Vagina (tissue), 2 donors: ENCODE results near the gene LMNTD1. TPM values are rescaled to one million over a fixed set of nuclear protein-coding genes. Genes with fewer than 3 reads are reported as not detected.

Source experiments
- DNase-seq, 2 donors: peaks; one replicate each; pipeline ENCODE4 v3.0.0-alpha.2; 2017; ENCODE audit errors: extremely low spot score in 2 of 2
- H3K27ac ChIP-seq: fragments of 200-600 bp; sonication (generic); one replicate; pipeline ENCODE4 v1.5.1; 2019
- H3K27me3 ChIP-seq: fragments of 200-600 bp; sonication (generic); one replicate; pipeline ENCODE4 v1.5.1; 2019
- H3K36me3 ChIP-seq, 2 donors: fragments of 200-600 bp; sonication (generic); one replicate each; pipeline ENCODE4 v1.5.1; 2017 to 2019
- H3K4me1 ChIP-seq: fragments of 200-600 bp; sonication (generic); one replicate; pipeline ENCODE4 v1.5.1; 2019
- H3K4me3 ChIP-seq, 2 donors: fragments of 200-600 bp; sonication (generic); 1 replicate in 1 of 2; 2 replicates in 1 of 2; pipeline ENCODE4 v1.5.1; 2016 to 2019
- H3K9me3 ChIP-seq: fragments of 200-600 bp; sonication (generic); one replicate; pipeline ENCODE4 v1.5.1; 2019
- POLR2A ChIP-seq, 2 donors: fragments of 450-650 bp; IDR thresholded peaks; one replicate each; pipeline ENCODE4 v1.6.1; 2017; ENCODE audit warnings: antibody characterized with exemption in 2 of 2, mild to moderate bottlenecking in 2 of 2, moderate library complexity in 2 of 2
- POLR2AphosphoS5 ChIP-seq, 2 donors: sonication (generic); formaldehyde crosslinking; IDR thresholded peaks; one replicate each; pipeline ENCODE4 v1.9.0; 2017; ENCODE audit warnings: antibody characterized with exemption in 2 of 2, mild to moderate bottlenecking in 2 of 2, low read depth in 1 of 2; ENCODE audit not compliant: insufficient read depth in 1 of 2
- intact Hi-C: fragments of 100-400 bp; cut with DNase I; formaldehyde crosslinking; loops from one replicate; pipeline ENCODE4 v1.15.1; 2023
- total RNA-seq: library from RNA; depleted of rRNA; stranded (reverse); fragments of >200 nt; gene quantifications from one replicate; pipeline ENCODE4 v1.2.3, GENCODE V29; 2016
- TF ChIP-seq, protein P1 (sequence below), 3 experiments: fragments of 450-650 bp in 2 of 3; fragments of 200-600 bp in 1 of 3; sonication (generic) in 1 of 3; IDR thresholded peaks; one replicate each; pipeline ENCODE4 v1.5.1; 2017 to 2019; ENCODE audit warnings: antibody characterized with exemption in 3 of 3, mild to moderate bottlenecking in 2 of 3, moderate library complexity in 2 of 3

The LMNTD1 gene
- total RNA-seq, 1 donor from 2014 or later = not detected

- Histone ChIP-seq H3K27ac (no peak overlapping the region), H3K9me3 (no peaks in the 10 kb centered on the region), H3K4me1 (no peaks in the 10 kb centered on the region), H3K4me3 (no peak overlapping the region), H3K36me3 (no peaks in the 10 kb centered on the region), H3K27me3 (no peaks in the 10 kb centered on the region)
- TF ChIP-seq, protein P1, sequence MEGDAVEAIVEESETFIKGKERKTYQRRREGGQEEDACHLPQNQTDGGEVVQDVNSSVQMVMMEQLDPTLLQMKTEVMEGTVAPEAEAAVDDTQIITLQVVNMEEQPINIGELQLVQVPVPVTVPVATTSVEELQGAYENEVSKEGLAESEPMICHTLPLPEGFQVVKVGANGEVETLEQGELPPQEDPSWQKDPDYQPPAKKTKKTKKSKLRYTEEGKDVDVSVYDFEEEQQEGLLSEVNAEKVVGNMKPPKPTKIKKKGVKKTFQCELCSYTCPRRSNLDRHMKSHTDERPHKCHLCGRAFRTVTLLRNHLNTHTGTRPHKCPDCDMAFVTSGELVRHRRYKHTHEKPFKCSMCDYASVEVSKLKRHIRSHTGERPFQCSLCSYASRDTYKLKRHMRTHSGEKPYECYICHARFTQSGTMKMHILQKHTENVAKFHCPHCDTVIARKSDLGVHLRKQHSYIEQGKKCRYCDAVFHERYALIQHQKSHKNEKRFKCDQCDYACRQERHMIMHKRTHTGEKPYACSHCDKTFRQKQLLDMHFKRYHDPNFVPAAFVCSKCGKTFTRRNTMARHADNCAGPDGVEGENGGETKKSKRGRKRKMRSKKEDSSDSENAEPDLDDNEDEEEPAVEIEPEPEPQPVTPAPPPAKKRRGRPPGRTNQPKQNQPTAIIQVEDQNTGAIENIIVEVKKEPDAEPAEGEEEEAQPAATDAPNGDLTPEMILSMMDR (IDR thresholded peaks at IDR 0.05) = no peak
- TF ChIP-seq POLR2AphosphoS5 (IDR thresholded peaks at IDR 0.05; ENCODE audit: insufficient read depth in 1 of 2, low read depth in 1 of 2) (no peak), POLR2A (IDR thresholded peaks at IDR 0.05) (no peak)
- DNase-seq = no peak
- intact Hi-C loops = no loop called here
Measured at GRCh38 chr12:25531502-25532052, 21.5 kb downstream of the LMNTD1 start.

DNA sequence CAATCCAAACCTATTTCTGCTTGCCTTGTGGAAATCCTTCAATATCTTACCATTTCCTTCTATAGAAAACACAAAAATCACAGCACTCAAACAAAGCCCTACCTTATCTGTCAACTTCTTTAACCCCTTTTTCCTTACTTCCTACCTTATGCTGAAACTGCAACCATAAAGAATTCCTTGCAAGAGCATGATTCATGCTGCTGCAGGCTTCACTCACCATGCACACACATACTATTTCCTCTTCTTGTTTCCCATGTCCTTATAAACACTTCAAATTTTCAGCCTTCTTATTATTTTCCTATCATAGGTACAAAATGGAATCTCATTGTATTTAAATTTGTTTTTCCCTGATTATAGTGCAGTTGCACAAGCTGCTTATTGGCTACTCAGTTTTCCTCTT, 23.3 kb downstream of the LMNTD1 start:
- no peaks in the 10 kb centered on the region for H3K27me3 ChIP-seq
- H3K27ac ChIP-seq = no peak overlapping the region
- no peak for DNase-seq
- intact Hi-C loops = no loop called here
- H3K4me3 ChIP-seq = no peak overlapping the region
- H3K4me1 ChIP-seq = no peaks in the 10 kb centered on the region
- H3K36me3 ChIP-seq = no peaks in the 10 kb centered on the region
- TF ChIP-seq POLR2AphosphoS5 (IDR thresholded peaks at IDR 0.05; ENCODE audit: insufficient read depth in 1 of 2, low read depth in 1 of 2) = no peak
- no peak for TF ChIP-seq POLR2A (IDR thresholded peaks at IDR 0.05)
- TF ChIP-seq, protein P1 (IDR thresholded peaks at IDR 0.05) = no peak
- H3K9me3 ChIP-seq = no peaks in the 10 kb centered on the region

DNA sequence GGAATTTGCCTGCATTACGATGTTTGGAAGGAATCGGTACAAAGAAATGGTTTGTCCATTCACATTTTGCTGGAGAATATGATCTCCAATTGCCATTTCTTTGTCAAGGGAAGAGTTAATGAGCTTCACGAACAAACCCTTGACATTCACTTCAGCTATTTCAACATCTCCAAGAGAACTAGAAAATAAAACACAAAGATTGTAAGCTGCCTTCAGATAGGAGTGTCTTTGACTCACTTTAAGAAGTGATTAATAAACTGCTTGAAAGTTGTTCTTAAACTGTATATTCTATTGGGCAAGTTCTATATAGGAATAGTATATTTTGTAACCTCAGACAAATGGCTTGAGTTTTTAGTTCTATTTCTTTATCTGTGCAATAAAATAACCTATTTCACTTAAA, 26.3 kb downstream of the LMNTD1 start:
- no peak for TF ChIP-seq POLR2A (IDR thresholded peaks at IDR 0.05)
- TF ChIP-seq, protein P1 (IDR thresholded peaks at IDR 0.05) = no peak
- intact Hi-C loops = no loop called here
- Histone ChIP-seq H3K4me3 (no peak overlapping the region), H3K9me3 (no peaks in the 10 kb centered on the region), H3K4me1 (no peaks in the 10 kb centered on the region), H3K36me3 (no peaks in the 10 kb centered on the region), H3K27ac (no peak overlapping the region), H3K27me3 (no peaks in the 10 kb centered on the region)
- DNase-seq = no peak

DNA sequence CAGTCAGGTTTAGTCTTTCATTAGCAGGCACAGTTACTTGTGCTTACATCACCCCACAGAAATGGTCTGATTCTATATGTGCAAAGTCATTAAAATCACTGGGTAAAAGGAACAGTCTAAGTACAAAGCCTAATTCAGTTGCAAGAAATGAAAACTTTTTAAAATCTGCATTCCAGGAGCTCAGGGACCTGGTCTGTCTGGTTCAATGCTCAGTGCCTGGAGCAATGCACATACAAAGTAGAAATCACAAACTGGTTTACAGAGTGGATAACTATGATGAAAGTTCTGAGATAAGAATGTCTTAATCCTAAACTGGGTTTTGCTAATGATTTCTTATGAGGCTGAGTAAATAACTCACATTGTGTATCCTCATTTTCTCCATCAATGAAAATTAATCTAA, 28.7 kb downstream of the LMNTD1 start:
- Histone ChIP-seq H3K27ac (no peak overlapping the region), H3K4me3 (no peak overlapping the region), H3K4me1 (no peaks in the 10 kb centered on the region), H3K36me3 (no peaks in the 10 kb centered on the region), H3K9me3 (no peaks in the 10 kb centered on the region), H3K27me3 (no peaks in the 10 kb centered on the region)
- intact Hi-C loops = no loop called here
- DNase-seq = no peak
- TF ChIP-seq POLR2AphosphoS5 (IDR thresholded peaks at IDR 0.05; ENCODE audit: insufficient read depth in 1 of 2, low read depth in 1 of 2) (no peak), POLR2A (IDR thresholded peaks at IDR 0.05) (no peak)
- TF ChIP-seq, protein P1 (IDR thresholded peaks at IDR 0.05) = no peak

DNA sequence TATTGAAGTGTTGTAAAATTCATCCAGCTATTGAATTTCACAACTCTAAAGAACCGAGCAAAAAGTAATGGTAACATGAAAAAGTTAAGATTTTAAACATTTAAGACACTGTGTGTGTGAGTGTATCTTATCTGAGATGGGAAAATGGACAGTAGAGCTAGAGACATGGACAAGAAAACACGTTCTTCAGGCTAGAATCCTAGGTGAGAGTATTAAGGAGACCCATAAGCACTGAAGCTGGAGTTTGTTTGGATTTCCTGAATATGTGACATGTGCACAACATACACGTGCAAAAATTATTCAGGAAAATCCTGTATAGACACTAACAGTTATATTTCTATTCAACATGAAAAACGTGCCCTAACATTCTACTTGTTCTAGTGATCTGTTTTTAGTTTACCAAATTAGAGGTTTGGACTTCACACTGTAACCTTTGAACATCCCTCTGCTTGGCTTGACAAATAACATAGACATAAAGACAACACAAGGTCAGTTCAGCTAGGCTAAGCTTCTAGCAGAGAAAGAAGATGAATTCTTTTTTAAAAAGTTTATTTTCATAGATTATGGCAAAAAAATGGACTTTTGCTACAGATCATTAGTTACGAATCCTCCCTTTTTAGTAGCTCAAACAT, 31.3 kb downstream of the LMNTD1 start:
- intact Hi-C loops = no loop called here
- Histone ChIP-seq H3K27me3 (no peaks in the 10 kb centered on the region), H3K36me3 (no peaks in the 10 kb centered on the region)

More for the DNA sequence above, 31.3 kb downstream of the LMNTD1 start:
- TF ChIP-seq, protein P1 (IDR thresholded peaks at IDR 0.05) = no peak
- TF ChIP-seq POLR2A (IDR thresholded peaks at IDR 0.05) = no peak
- no peak for TF ChIP-seq POLR2AphosphoS5 (IDR thresholded peaks at IDR 0.05; ENCODE audit: insufficient read depth in 1 of 2, low read depth in 1 of 2)
- no peak for DNase-seq
- Histone ChIP-seq H3K4me3 (no peak overlapping the region), H3K9me3 (no peaks in the 10 kb centered on the region), H3K27ac (no peak overlapping the region), H3K4me1 (no peaks in the 10 kb centered on the region)
